NCI-H748 treated with DMSO at 0.1 percent for 48 hours (cell line): ENCODE data around the gene SLC6A18.
"Not testable (repeated sequence)": the region's sequence is repeated elsewhere in the genome, so short reads cannot be mapped to it uniquely, and the experiment has no call there.

Source experiments
- DNase-seq: peaks from one replicate; lab custom pipeline; 2025; lab: John Stamatoyannopoulos, UW

SLC6A18 gene

GRCh38 chr5:1276930-1277329 is 51.7 kb downstream of the SLC6A18 start:
- DNase-seq: no peak

DNA sequence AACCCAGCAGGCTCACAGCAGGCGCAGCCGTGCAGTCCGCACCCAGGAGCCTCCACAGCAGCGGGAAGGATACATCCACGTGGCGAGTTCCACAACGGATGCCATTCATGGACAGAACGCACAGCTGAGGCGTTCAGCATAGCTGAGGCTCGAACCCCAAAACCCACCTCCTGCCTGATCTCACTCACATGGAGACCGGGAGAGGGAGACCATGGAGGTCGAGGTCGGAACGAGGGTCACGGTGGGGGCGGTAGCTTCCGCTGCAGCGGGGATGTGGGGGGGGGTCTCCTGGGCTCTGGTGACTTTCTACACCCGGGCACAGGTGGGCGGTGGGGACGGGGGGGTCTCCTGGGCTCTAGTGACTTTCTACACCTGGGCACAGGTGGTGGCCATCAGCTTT is 52.1 kb downstream of the SLC6A18 start:
- DNase-seq: no peak

DNA sequence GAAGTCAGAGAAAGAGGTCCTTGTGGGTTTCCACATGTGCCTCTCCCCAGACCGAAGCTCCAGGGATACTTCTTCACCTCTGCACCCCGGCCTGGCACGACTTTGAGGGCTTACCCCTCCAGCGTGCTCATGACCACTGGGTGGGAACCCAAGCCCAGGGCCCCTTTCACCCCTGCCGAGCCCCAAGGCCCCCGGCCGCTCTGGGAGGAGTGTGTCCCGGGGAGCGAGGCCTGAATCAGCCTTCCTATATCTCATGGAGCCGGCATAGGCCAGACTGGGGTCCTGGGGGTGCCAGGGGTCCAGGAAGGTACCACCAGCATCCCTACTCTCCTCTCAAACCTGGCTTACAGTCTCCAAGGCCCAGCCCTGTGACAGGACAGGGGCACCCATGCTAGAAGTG is 52.6 kb downstream of the SLC6A18 start:
- DNase-seq: no peak

GRCh38 chr5:1278216-1278615 is 53.0 kb downstream of the SLC6A18 start:
- DNase-seq: no peak

DNA sequence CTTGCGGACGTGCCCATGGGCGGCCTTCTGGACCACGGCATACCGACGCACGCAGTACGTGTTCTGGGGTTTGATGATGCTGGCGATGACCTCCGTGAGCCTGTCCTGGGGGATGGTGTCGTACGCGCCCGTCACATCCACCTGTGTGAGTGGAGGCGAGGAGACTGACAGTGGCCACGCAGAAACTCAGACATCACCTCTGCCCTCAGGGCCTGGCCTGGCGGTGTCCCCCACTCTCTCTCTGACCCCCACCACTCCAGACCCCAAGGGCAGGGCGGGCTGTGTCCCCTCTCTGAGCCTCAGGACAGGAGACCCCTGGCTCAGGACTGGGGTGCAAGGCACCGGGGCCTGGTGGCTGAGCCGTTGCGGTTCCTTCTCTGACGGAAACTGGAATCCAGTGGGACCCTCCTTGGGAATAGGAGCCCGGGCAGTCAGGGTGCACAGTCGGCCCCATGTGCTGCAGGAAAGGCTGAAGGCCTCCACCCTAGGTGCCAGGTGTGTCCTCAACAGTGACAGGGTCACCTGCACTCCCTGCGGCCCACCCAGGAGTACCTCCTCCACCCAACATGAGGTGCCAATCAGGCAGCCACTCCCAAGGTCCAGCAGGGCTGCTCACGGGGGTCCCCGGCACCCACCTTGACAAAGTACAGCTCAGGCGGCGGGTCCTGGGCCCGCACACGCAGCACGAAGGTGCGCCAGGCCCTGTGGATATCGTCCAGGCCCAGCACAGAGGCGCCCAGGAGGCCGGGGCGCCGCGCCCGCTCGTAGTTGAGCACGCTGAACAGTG is 53.7 kb downstream of the SLC6A18 start:
- DNase-seq: no peak

- DNase-seq: no peak
Observed at GRCh38 chr5:1279443-1280151, 54.4 kb downstream of the SLC6A18 start.

- DNase-seq: no peak
Observed at GRCh38 chr5:1280177-1281037, 55.2 kb downstream of the SLC6A18 start.

DNA sequence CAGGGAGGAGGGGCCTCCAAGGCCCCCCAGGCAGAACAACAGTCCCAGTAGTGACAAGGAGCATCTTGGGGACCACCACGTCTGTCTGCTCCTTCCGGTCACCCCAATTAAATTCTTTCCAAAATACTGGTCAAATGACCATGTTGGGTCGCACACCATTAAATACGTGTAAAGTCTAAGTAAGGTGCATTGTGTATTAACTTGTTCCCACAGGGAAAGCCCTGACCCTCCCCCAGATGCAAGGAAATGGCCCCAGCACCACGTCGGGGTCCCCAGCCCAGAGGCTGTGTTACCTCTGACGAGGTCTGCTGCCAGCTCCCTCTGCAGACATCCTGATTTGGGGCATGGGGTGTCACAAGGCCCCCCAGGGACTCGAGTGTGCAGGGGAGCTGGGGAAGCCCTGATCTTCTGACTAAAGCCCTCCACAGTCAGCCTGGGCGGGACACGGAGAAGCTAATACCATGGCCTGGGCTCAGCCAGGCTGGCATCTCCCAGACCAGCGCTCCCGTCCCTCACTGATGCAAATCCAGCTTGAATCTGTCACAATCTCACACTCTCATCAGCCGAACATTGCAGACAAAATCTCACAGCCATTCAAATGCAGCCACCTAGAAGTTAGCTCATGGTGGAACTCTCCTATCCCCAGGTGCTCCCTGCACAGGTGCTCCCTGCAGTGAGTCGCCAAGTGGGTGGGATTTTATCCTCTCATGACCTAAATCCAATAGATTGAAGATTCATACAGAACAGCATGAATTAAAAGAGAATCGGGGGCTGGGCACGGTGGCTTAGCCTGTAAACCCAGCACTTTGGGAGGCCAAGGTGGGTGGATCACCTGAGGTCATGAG is 56.1 kb downstream of the SLC6A18 start:
- no peak for DNase-seq

- DNase-seq: no peak
Observed at GRCh38 chr5:1282131-1282992, 57.2 kb downstream of the SLC6A18 start.

- DNase-seq: not testable (repeated sequence)
Observed at GRCh38 chr5:1282993-1283728, 58.0 kb downstream of the SLC6A18 start.

- DNase-seq: not testable (repeated sequence)
Observed at GRCh38 chr5:1283729-1284041, 58.5 kb downstream of the SLC6A18 start.

- DNase-seq: not testable (repeated sequence)
Observed at GRCh38 chr5:1284336-1284970, 59.3 kb downstream of the SLC6A18 start.

DNA sequence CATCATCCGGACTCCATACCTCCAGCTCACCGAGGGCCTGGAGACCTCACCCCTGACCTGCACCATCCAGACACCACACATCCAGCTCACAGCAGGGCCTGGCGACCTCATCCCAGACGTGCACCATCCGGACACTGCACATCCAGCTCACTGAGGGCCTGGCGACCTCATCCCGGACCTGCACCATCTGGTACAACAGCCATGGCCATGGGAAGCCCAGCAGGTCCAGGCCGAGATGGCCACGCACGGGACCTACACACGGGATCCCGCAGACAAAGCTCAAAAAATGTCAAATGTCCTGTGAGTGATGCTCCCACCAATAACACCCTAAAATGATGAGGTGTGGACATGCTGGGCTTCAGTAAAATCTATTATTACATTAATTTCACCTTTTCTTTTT is 60.0 kb downstream of the SLC6A18 start:
- DNase-seq: no peak

- no peak for DNase-seq
Observed at GRCh38 chr5:1285883-1286291, 60.7 kb downstream of the SLC6A18 start.

DNA sequence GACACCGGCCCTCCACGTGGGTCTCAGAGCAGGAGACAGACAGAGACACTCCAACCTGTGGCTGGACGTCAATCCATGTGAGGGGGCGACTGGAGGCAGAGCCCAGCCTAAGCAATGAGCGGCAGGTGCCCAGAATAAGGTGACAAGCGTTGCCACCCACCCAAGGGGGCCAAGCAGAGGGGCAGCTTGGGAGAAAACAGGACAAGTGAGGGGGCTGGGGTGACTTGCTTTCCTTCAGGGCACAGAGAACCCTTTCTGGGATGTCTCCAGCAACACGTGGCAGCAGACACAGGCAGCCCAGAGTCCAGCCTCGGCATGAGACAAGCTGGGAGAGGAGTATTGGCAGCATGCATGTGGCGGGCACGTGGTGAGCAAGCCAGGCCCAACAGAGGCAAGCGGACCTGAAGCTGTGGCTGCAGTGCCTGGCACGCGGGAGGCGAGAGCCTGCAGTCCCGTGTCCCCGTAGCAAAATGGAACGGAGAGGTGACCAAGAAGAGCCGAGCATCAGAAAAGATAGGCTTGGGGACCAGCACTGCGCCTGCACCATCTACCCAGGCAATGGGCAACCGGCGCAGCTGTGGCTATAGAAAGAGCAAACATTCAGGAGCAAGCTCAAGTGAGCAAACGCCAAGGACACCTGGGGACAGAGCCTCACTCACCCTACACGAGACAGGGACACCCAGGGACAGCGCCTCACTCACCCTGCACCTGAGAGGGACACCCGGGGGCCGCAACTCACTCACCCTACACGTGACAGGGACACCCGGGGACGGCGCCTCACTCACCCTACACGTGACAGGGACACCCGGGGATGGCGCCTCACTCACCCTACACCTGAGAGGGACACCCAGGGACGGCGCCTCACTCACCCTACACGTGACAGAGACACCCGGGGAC is 63.5 kb downstream of the SLC6A18 start:
- no peak for DNase-seq

DNA sequence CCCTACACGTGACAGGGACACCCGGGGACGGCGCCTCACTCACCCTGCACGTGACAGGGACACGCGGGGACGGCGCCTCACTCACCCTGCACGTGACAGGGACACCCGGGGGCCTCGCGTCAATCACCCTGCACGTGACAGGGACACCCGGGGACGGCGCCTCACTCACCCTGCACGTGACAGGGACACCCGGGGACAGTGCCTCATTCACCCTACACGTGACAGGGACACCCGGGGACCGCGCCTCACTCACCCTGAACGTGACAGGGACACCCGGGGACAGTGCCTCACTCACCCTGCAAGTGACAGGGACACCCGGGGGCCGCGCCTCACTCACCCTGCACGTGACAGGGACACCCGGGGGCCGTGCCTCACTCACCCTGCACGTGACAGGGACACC is 64.4 kb downstream of the SLC6A18 start:
- DNase-seq: not testable (repeated sequence)

DNA sequence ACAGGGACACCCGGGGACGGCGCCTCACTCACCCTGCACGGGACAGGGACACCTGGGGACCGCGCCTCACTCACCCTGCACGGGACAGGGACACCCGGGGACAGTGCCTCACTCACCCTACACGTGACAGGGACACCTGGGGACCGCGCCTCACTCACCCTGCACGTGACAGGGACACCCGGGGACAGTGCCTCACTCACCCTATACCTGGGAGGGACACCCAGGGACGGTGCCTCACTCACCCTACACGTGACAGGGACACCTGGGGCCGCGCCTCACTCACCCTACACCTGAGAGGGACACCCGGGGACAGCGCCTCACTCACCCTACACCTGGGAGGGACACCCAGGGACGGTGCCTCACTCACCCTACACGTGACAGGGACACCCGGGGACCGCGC is 65.8 kb downstream of the SLC6A18 start:
- not testable (repeated sequence) for DNase-seq

- no peak for DNase-seq
Observed at GRCh38 chr5:1291611-1292080, 66.5 kb downstream of the SLC6A18 start.
